Calu3 (cell line): ENCODE data around the gene ATP5MC3. TPM values are rescaled to one million over a fixed set of nuclear protein-coding genes. Genes with fewer than 3 reads are reported as not detected.

Source experiments
- BruUV-seq: library from RNA; stranded (reverse); fragments of 400-500 nt; replicated peaks from 2 replicates; lab custom pipeline; 2021; lab: Mats Ljungman, UMichigan
- CTCF ChIA-PET: fragments of 300-600 bp; sonication (Branson Sonifier 250); formaldehyde crosslinking; loops from one replicate; lab custom pipeline; 2022; ENCODE audit warnings: antibody characterized with exemption; lab: Charles Lee
- DNase-seq: peaks from one replicate; pipeline ENCODE4 v3.0.0; 2022
- H3K27ac Mint-ChIP-seq: one replicate; pipeline ENCODE4 v1.8.0; 2022; ENCODE audit warnings: mixed read lengths; ENCODE audit not compliant: unreplicated experiment
- H3K27me3 Mint-ChIP-seq: one replicate; pipeline ENCODE4 v1.8.0; 2022; ENCODE audit warnings: mixed read lengths; ENCODE audit not compliant: unreplicated experiment
- H3K36me3 Mint-ChIP-seq: one replicate; pipeline ENCODE4 v1.8.0; 2022; ENCODE audit warnings: mild to moderate bottlenecking, moderate library complexity, mixed read lengths; ENCODE audit not compliant: insufficient read depth, unreplicated experiment
- H3K4me1 Mint-ChIP-seq: one replicate; pipeline ENCODE4 v1.8.0; 2022; ENCODE audit warnings: mild to moderate bottlenecking, low read depth, mixed read lengths; ENCODE audit not compliant: unreplicated experiment
- H3K4me3 Mint-ChIP-seq: one replicate; pipeline ENCODE4 v1.8.0; 2022; ENCODE audit warnings: mild to moderate bottlenecking, low read depth, moderate library complexity, mixed read lengths; ENCODE audit not compliant: unreplicated experiment
- H3K9me3 Mint-ChIP-seq: one replicate; pipeline ENCODE4 v1.8.0; 2022; ENCODE audit warnings: low read depth, mixed read lengths; ENCODE audit not compliant: unreplicated experiment
- CTCF ChIP-seq: fragments of 200-600 bp; IDR thresholded peaks from one replicate; pipeline ENCODE4 v1.8.0; 2022; ENCODE audit warnings: antibody characterized with exemption; ENCODE audit not compliant: unreplicated experiment
- intact Hi-C: fragments of 100-400 bp; cut with micrococcal nuclease; formaldehyde crosslinking; loops from one replicate; pipeline ENCODE4 v1.10.0; 2022; ENCODE audit not compliant: unreplicated experiment
- total RNA-seq: library from RNA; stranded (reverse); gene quantifications from 2 replicates; pipeline ENCODE4 v1.2.3, GENCODE V29; 2022

The ATP5MC3 gene
- total RNA-seq, 1 experiment from 2014 or later: 225 TPM

- no peak for TF ChIP-seq CTCF
- CTCF ChIA-PET: no interaction called here
- Mint-ChIP-seq H3K4me3 (no peak overlapping the region), H3K27me3 (peaks cover 24% of the 10 kb centered on the region), H3K4me1 (no peaks in the 10 kb centered on the region), H3K36me3 (no peaks in the 10 kb centered on the region), H3K9me3 (no peaks in the 10 kb centered on the region), H3K27ac (no peak overlapping the region)
- no TSS peak for BruUV-seq
- intact Hi-C loops: no loop called here
- no peak for DNase-seq
Measured at GRCh38 chr2:175220075-175220474, 38.6 kb upstream of the ATP5MC3 start.

DNA sequence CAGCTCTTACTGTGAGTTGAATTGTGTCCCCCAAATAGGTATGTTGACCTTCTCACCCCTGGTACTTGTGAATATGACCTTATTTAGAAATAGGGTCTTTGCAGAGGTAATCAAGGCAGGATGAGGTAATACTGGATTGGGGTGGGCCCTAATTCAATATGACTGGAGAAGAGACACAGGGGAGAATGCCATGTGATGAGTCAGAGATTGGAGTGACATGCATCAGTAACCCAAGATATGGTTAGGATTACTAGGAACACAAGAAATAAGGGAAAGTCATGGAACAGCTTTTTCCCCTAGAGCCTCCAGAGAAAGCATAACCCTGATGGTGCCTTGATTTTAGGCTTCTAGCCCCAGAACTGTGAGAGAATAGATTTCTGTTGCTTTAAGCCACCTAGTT, 37.0 kb upstream of the ATP5MC3 start:
- Mint-ChIP-seq H3K4me3 (no peak overlapping the region), H3K4me1 (no peaks in the 10 kb centered on the region), H3K36me3 (no peaks in the 10 kb centered on the region), H3K9me3 (no peaks in the 10 kb centered on the region), H3K27ac (no peak overlapping the region), H3K27me3 (peaks cover 20% of the 10 kb centered on the region)
- CTCF ChIA-PET: no interaction called here
- no peak for TF ChIP-seq CTCF
- no peak for DNase-seq
- no TSS peak for BruUV-seq
- intact Hi-C loops: no loop called here

- H3K27ac Mint-ChIP-seq: no peak overlapping the region
- intact Hi-C loops: no loop called here
- CTCF ChIA-PET: interaction anchor here (0.7 kb wide), 1 partner anchor 131 kb away, joined by 4 read pairs; no protein-coding TSS in a partner anchor
Measured at GRCh38 chr2:175207741-175208438, 26.4 kb upstream of the ATP5MC3 start.

GRCh38 chr2:175206866-175207265, 25.4 kb upstream of the ATP5MC3 start:
- CTCF ChIA-PET: interaction anchor here (0.7 kb wide), 1 partner anchor 132 kb away, joined by 4 read pairs; no protein-coding TSS in a partner anchor
- no peak for TF ChIP-seq CTCF

More at GRCh38 chr2:175207741-175208438, 26.4 kb upstream of the ATP5MC3 start:
- TF ChIP-seq CTCF: no peak
- H3K36me3 Mint-ChIP-seq: no peaks in the 10 kb centered on the region
- H3K4me3 Mint-ChIP-seq: no peak overlapping the region
- H3K9me3 Mint-ChIP-seq: no peaks in the 10 kb centered on the region
- no peaks in the 10 kb centered on the region for H3K4me1 Mint-ChIP-seq
- no peaks in the 10 kb centered on the region for H3K27me3 Mint-ChIP-seq
- no TSS peak for BruUV-seq
- DNase-seq: no peak

More at GRCh38 chr2:175206866-175207265, 25.4 kb upstream of the ATP5MC3 start:
- DNase-seq: no peak
- BruUV-seq: no TSS peak
- Mint-ChIP-seq H3K4me3 (no peak overlapping the region), H3K4me1 (no peaks in the 10 kb centered on the region), H3K27me3 (no peaks in the 10 kb centered on the region), H3K9me3 (no peaks in the 10 kb centered on the region), H3K27ac (no peak overlapping the region), H3K36me3 (no peaks in the 10 kb centered on the region)
- intact Hi-C loops: no loop called here
